ENCODE measurements around the gene SGK2. TPM values are rescaled to one million over a fixed set of nuclear protein-coding genes. Genes with fewer than 3 reads are reported as not detected.
A peak's percentile ranks its signal among the peaks of the same experiment; 100 is the strongest.

SGK2 gene
- total and polyA plus RNA-seq, 2 experiments from 2014 or later, result not detected

GRCh38 chr20:43514648-43514999 is 44.2 kb upstream of the SGK2 start:
- Histone ChIP-seq H3K4me2 (ENCODE audit: unreplicated experiment) (no peak overlapping the region), H4K20me1 (ENCODE audit: insufficient read depth) (no peaks in the 10 kb centered on the region), H3F3A (ENCODE audit: insufficient read depth) (no peaks in the 10 kb centered on the region), H3K27ac (no peak overlapping the region), H3K9ac (no peak overlapping the region), H3K36me3 (ENCODE audit: low read depth) (no peaks in the 10 kb centered on the region), H3K4me1 (ENCODE audit: insufficient read depth) (no peaks in the 10 kb centered on the region), H2AFZ (peak overlapping the region; percentile 78), H3K27me3 (replicated peaks; ENCODE audit: insufficient read depth) (no peaks in the 10 kb centered on the region), H3K4me3 (peak overlapping the region; percentile 60), H3K9me2 (ENCODE audit: insufficient read depth) (no peaks in the 10 kb centered on the region), H3K79me2 (ENCODE audit: insufficient read depth) (no peaks in the 10 kb centered on the region), H3K9me3 (ENCODE audit: low read depth) (no peaks in the 10 kb centered on the region)
- WGBS, 2 experiments (ENCODE audit: low coverage in 1 of 2, low lambda C conversion rate in 2 of 2, missing lambda C conversion rate in 2 of 2), result 36 to 60% methylated on average over 9 to 27 of the region's 27 CpGs
- no peak for DNase-seq
- in situ Hi-C loops (cut with MboI), result no loop called here
- no peak for TF ChIP-seq EZH2 (IDR thresholded peaks at IDR 0.05; ENCODE audit: insufficient read depth, poor library complexity, severe bottlenecking)
- no peak for TF ChIP-seq EZH2phosphoT487 (IDR thresholded peaks at IDR 0.05; ENCODE audit: insufficient read depth, low read depth)

GRCh38 chr20:43515628-43516027 is 43.2 kb upstream of the SGK2 start:
- in situ Hi-C loops (cut with MboI), result no loop called here
- no peak overlapping the region for H3K4me3 ChIP-seq
- no peaks in the 10 kb centered on the region for H3K27me3 ChIP-seq (replicated peaks; ENCODE audit: insufficient read depth)
- H2AFZ ChIP-seq, result no peak overlapping the region
- no peaks in the 10 kb centered on the region for H4K20me1 ChIP-seq (ENCODE audit: insufficient read depth)
- H3K9me2 ChIP-seq (ENCODE audit: insufficient read depth), result no peaks in the 10 kb centered on the region
- H3K9ac ChIP-seq, result no peak overlapping the region
- TF ChIP-seq EZH2 (IDR thresholded peaks at IDR 0.05; ENCODE audit: insufficient read depth, poor library complexity, severe bottlenecking) (no peak), EZH2phosphoT487 (IDR thresholded peaks at IDR 0.05; ENCODE audit: insufficient read depth, low read depth) (no peak)
- no peaks in the 10 kb centered on the region for H3F3A ChIP-seq (ENCODE audit: insufficient read depth)
- DNase-seq, result no peak
- H3K9me3 ChIP-seq (ENCODE audit: low read depth), result no peaks in the 10 kb centered on the region
- H3K4me1 ChIP-seq (ENCODE audit: insufficient read depth), result no peaks in the 10 kb centered on the region
- no peaks in the 10 kb centered on the region for H3K79me2 ChIP-seq (ENCODE audit: insufficient read depth)
- 60 to 69% methylated on average over 2 of the region's 2 CpGs for WGBS, 2 experiments (ENCODE audit: low coverage in 1 of 2, low lambda C conversion rate in 2 of 2, missing lambda C conversion rate in 2 of 2)
- H3K36me3 ChIP-seq (ENCODE audit: low read depth), result no peaks in the 10 kb centered on the region
- H3K27ac ChIP-seq, result no peak overlapping the region
- H3K4me2 ChIP-seq (ENCODE audit: unreplicated experiment), result no peak overlapping the region

GRCh38 chr20:43516251-43516824 is 42.5 kb upstream of the SGK2 start:
- H3K4me2 ChIP-seq (ENCODE audit: unreplicated experiment), result no peak overlapping the region
- H2AFZ ChIP-seq, result no peak overlapping the region
- peak; percentile 21 for DNase-seq
- no peak overlapping the region for H3K27ac ChIP-seq
- 77 to 83% methylated on average over 1 of the region's 1 CpG for WGBS, 2 experiments (ENCODE audit: low coverage in 1 of 2, low lambda C conversion rate in 2 of 2, missing lambda C conversion rate in 2 of 2)
- TF ChIP-seq EZH2 (IDR thresholded peaks at IDR 0.05; ENCODE audit: insufficient read depth, poor library complexity, severe bottlenecking), result no peak
- no peak for TF ChIP-seq EZH2phosphoT487 (IDR thresholded peaks at IDR 0.05; ENCODE audit: insufficient read depth, low read depth)
- no peaks in the 10 kb centered on the region for H3K4me1 ChIP-seq (ENCODE audit: insufficient read depth)
- H3K79me2 ChIP-seq (ENCODE audit: insufficient read depth), result no peaks in the 10 kb centered on the region
- H3K9me3 ChIP-seq (ENCODE audit: low read depth), result no peaks in the 10 kb centered on the region
- H3K27me3 ChIP-seq (replicated peaks; ENCODE audit: insufficient read depth), result no peaks in the 10 kb centered on the region
- in situ Hi-C loops (cut with MboI), result no loop called here
- no peaks in the 10 kb centered on the region for H3F3A ChIP-seq (ENCODE audit: insufficient read depth)
- H4K20me1 ChIP-seq (ENCODE audit: insufficient read depth), result no peaks in the 10 kb centered on the region
- no peaks in the 10 kb centered on the region for H3K9me2 ChIP-seq (ENCODE audit: insufficient read depth)
- no peaks in the 10 kb centered on the region for H3K36me3 ChIP-seq (ENCODE audit: low read depth)
- no peak overlapping the region for H3K9ac ChIP-seq
- no peak overlapping the region for H3K4me3 ChIP-seq

GRCh38 chr20:43520074-43520630 is 38.7 kb upstream of the SGK2 start:
- no peak overlapping the region for H3K27ac ChIP-seq
- H3K4me1 ChIP-seq (ENCODE audit: insufficient read depth), result no peaks in the 10 kb centered on the region
- no peak overlapping the region for H3K4me2 ChIP-seq (ENCODE audit: unreplicated experiment)
- H3K9ac ChIP-seq, result no peak overlapping the region
- H3K9me2 ChIP-seq (ENCODE audit: insufficient read depth), result no peaks in the 10 kb centered on the region
- no peaks in the 10 kb centered on the region for H3K27me3 ChIP-seq (replicated peaks; ENCODE audit: insufficient read depth)
- no peak overlapping the region for H3K4me3 ChIP-seq
- WGBS, 2 experiments (ENCODE audit: low coverage in 1 of 2, low lambda C conversion rate in 2 of 2, missing lambda C conversion rate in 2 of 2), result 90 to 91% methylated on average over 1 of the region's 1 CpG
- no peaks in the 10 kb centered on the region for H4K20me1 ChIP-seq (ENCODE audit: insufficient read depth)
- in situ Hi-C loops (cut with MboI), result no loop called here
- no peak overlapping the region for H2AFZ ChIP-seq
- DNase-seq, result no peak
- no peaks in the 10 kb centered on the region for H3F3A ChIP-seq (ENCODE audit: insufficient read depth)
- no peaks in the 10 kb centered on the region for H3K36me3 ChIP-seq (ENCODE audit: low read depth)
- TF ChIP-seq EZH2 (IDR thresholded peaks at IDR 0.05; ENCODE audit: insufficient read depth, poor library complexity, severe bottlenecking) (no peak), EZH2phosphoT487 (IDR thresholded peaks at IDR 0.05; ENCODE audit: insufficient read depth, low read depth) (no peak)
- H3K9me3 ChIP-seq (ENCODE audit: low read depth), result no peaks in the 10 kb centered on the region
- H3K79me2 ChIP-seq (ENCODE audit: insufficient read depth), result no peaks in the 10 kb centered on the region

Measured in GM23248 (cell line).